H4 (cell line): ENCODE data around the gene SPATA2L. TPM values are rescaled to one million over a fixed set of nuclear protein-coding genes. Genes with fewer than 3 reads are reported as not detected.
A peak's percentile ranks its signal among the peaks of the same experiment; 100 is the strongest.
"Not testable (repeated sequence)": the region's sequence is repeated elsewhere in the genome, so short reads cannot be mapped to it uniquely, and the experiment has no call there.

Experiments used
- DNase-seq: peaks from one replicate; pipeline ENCODE4 v3.0.0-alpha.2; 2015; ENCODE audit warnings: low spot score
- total RNA-seq: library from RNA; depleted of rRNA; stranded (reverse); fragments of >200 nt; shearing (Covaris generic); gene quantifications from 2 replicates; pipeline ENCODE4 v1.2.3, GENCODE V29; 2014

SPATA2L gene
- total RNA-seq, 1 experiment from 2014 or later, result 9.2 TPM

DNA sequence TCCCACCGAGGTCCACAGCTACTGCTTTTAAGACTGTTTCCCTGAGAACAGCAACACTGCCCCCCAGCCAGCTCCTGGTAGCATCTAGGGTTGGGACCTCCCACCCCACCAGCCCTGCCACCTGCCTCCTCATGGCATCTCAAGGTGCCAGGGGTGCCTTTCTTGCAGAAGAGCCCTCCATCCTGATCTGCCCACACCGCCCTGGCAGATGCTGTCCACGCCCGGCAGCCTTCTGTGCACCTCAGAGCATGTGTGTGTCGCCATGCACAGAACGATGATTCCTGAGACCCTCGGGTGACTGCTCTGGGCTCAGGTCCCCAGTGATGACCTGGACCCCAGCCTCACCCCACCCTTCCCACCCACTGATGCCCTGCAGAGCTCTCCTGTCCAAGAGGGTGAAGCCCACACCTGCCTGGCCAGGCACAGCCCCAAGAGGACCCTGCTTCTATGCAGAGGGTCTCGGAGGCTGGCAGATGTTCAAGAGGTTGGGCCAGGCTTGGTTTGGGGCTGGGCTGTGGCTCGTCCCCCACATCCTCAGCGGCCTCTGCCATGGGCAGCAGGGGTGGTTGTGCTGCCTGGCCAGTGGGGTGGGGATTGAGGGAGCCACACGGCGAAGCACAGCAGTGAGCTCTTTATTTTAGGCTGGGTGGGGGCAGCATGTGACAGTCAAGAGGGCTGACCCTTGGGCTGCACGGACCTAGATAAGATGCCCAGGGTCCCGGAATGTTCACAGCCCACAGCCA is 5.2 kb upstream of the SPATA2L start:
- no peak for DNase-seq

DNA sequence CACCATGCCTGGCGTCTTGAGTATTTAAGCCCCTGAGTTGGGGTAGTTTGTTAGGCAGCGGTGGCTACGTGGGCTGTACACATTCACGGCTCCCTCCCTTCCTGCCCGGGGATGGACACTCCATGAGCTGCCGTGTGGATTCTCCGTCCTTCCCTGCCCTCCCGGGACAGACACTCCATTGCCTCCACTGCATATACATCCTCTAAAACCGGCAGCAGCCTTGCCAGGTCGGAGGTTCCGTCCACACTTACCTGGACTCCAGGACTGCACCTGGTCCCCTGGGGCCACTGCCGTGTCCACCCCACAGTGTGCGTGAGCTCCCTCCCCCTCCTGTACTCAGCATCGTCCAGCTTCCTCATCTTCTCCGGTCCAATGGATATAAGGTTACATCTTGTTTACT is 3.5 kb upstream of the SPATA2L start:
- DNase-seq, result no peak

DNA sequence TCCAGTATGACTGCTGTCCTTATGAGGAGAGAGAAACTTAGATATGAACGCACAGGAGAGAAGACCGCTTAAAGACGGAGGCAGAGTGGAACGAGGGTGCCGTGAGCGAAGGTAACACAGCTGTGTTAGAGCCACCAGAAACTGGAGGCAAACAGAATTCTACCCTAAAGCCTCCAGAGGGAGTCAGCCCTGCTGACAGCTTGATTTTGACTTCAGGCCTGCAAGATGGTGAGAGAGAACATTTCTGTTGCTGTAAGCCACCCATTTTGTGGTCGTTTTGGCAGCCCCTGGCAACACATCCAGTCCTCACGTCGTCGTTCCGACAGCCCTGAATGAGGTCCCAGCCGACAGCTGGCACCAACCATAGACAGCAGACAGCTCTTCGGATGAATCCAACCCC is 2.8 kb upstream of the SPATA2L start:
- DNase-seq, result peak; percentile 6

DNA sequence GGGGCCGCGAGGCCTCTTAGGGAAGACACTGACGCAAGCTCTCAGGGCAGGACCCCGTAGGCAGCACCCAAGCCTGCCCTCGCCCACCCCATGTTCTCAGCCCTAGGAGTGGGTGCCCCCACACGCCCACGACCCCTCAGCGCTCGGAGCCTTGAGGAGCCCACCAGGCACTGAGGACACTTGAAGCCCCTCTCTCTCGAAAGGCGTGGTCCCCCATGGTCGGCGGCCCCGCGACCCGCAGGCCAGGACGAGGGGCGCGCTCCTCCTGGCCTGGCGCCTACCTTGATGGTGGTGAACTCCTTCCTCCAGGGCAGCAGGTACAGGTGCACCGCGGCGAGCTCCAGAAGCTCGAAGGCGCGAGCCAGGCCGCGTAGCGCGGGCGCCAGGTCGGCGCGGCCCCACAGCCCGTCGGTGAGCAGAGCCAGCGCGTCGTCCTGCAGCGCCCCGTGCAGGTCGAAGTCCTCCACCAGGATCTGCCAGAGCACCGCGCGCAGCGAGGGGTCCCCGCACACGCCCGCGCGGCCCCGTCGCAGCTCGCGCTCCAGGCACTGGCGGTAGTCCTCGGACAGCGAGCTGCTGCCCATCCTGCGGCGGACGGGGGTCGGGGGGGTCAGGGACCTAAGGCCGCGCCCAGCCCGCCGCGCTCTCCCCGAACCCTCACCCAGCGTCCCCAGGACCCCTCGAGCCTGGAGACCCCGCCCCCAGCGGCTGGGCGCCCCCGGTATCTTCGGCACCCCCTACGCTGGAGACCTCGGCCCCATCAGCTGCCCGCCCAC is 668 bp downstream of the SPATA2L start:
- peak; percentile 33 for DNase-seq

DNA sequence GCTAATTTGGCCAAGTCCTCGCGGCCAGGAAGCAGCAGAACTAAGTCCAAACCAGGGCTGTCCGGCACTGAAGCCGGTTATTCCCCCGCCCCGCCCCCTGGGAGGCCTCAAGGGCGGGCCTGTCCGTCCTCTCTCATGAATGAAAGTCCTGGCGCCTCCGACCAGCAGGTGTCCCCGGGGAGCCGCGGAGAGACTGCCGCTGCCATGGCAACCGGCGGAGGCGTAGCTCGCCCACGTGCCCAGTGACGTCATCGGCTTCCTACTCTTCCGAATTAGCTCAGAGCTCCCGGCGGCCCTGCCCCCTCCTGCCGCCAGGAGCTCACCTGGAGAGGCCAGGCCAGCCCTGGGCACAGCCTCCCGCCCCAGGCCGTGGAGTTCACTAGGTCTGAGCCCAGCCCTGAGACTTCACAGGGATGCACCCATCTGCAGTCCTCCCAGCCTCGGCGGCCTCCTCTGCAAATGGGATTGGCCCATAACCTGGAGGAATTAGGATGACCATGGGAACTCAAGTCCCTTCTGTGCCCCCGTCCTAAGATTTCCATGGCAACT is 1.3 kb downstream of the SPATA2L start:
- peak; percentile 99 for DNase-seq

DNA sequence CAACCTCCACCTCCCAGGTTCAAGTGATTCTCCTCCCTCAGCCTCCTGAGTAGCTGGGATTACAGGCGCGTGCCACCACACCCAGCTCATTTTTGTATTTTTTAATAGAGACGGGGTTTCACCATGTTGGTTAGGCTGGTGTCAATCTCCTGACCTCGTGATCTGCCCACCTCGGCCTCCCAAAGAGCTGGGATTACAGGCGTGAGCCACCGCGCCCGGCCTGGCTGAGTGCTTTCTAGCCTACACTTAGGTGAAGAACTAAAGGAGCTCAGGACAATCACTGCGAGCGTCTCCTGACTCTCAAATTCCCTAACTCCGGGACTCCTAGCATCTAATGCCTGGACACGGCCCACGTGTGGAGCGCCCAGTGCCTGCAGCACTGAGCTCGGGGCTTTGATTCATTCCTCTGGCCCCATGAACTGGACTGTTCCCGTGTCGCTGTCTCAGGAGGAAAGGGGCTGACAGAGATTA is 1.8 kb downstream of the SPATA2L start:
- DNase-seq, result not testable (repeated sequence)

DNA sequence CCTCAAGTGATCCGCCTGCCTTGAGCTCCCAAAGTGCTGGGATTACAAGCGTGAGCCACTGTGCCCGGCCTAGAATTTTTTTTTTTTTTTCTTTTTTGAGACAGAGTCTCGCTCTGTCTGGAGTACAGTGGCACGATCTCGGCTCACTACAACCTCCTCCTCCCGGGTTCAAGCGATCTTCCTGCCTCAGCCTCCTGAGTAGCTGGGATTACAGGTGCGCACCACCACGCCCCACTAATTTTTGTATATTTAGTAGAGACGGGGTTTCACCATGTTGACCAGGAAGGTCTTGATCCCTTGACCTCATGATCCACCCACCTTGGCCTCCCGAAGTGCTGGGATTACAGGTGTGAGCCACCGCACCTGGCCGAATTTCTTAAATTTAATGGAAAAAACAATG is 2.8 kb downstream of the SPATA2L start:
- DNase-seq, result not testable (repeated sequence)

DNA sequence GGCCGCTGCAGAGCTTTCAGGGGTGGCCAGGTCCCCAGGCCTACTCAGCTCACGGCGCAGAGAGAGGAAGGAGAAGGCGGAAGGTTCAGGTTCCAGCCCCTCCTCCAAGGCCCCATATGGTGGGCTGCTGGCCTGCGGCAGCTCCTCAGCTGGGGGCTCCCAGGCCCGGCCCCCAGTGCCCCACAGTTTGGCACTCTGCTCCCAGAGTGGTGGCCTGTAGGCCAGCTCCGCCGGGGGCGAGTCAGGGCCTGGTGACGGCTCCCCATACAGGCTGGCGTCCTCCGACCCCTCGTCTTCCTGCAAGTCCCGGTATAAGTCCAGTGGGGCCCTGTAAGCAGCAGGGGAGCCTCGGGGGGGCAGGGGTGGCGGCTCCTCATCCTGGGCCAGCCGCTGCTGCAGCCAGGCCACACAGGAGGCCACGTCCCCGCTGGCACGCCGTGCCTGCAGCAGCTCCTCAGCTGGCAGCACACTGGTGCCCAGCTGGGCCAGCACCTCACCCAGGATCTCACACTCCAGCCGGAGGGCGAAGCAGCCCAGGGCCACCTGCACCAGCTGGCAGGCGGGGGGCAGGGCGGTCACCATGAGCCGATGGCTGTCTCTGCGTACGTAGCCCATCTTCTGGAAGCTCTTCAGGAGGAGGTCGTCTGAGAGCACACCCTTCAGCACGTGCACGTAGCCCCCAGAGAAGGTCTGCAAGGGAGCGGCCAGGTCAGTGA is 3.7 kb downstream of the SPATA2L start:
- peak; percentile 9 for DNase-seq

DNA sequence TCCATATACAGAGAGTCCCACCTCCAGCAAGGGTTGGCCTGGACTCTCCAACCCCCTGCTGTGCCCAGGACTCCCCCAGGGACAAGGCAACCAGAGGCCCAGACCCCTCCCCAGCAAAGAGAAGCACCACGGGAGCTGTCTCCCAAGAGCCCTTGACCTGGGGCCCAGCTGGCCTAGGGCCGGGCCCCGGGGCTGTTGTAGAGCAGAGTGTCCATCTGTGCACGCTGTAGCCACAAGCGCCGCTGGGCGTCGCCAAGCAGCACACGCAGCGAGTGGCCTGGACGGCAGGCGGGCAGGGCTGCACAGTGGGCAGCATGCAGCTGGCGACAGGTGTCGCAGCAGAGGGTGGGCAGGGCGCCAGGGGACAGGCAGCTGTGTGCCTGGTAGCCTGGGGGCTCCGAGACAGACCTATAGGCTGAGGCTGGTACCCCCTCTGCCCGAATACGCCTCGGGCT is 4.3 kb downstream of the SPATA2L start:
- DNase-seq, result peak; percentile 15

DNA sequence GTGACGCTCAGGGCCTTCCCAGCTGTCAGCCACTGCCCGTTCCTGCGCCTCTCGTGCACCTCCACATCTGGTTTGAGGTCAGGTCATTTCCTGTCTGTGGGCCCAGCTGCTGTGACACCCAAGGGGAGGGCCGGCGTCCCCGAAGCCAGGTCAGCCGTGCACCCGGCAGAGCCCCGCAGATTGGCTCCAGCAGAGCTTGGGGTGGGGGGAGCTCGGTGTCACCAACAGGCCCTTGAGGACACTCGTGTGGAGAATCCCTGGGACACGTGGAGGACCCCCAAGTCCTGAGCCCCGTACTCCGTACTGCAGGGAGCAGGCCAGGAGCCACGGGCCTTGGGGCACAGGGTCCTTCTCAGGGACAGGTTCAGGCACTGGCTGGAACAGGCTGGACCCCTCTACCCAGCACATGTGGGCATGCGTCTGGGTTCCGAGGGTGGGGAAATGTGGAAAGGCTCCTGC is 4.8 kb downstream of the SPATA2L start:
- peak; percentile 5 for DNase-seq

DNA sequence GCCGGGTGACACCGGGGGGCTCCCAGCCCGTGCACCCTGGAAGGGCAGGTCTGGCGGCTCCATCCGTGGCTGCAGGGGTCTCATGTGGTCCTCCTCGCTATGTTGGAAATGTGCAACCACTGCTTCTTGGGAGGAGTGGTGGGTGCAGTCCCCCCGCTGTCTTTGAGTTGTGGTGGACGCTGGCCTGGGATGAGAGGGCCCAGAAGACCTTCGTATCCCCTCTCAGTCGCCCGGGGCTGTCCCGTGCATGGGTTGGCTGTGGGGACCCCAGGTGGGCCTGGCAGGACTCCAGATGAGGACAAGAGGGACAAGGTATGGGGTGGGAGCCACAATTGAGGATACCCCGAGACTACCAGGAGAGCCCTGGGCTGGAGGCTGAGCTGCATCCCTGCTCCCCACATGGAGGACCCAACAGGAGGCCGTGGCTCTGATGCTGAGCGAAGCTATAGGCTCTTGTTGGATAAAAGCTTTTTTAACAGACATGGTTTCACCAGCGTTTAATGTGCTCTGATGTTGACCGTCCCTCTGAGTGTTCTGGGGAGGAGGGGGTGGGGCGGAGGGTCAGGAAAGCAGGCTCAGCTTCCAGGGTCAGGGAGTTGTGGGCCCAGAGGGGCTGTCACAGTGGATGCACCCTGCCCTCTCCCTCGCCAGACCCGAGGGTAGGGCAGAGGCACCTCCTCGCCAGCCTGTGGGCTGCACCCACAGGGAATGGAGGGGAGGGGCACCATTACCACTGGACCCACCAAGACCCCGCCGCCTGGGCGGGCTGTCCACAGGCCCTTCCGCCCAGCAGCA is 5.4 kb downstream of the SPATA2L start:
- peak; percentile 9 for DNase-seq

DNA sequence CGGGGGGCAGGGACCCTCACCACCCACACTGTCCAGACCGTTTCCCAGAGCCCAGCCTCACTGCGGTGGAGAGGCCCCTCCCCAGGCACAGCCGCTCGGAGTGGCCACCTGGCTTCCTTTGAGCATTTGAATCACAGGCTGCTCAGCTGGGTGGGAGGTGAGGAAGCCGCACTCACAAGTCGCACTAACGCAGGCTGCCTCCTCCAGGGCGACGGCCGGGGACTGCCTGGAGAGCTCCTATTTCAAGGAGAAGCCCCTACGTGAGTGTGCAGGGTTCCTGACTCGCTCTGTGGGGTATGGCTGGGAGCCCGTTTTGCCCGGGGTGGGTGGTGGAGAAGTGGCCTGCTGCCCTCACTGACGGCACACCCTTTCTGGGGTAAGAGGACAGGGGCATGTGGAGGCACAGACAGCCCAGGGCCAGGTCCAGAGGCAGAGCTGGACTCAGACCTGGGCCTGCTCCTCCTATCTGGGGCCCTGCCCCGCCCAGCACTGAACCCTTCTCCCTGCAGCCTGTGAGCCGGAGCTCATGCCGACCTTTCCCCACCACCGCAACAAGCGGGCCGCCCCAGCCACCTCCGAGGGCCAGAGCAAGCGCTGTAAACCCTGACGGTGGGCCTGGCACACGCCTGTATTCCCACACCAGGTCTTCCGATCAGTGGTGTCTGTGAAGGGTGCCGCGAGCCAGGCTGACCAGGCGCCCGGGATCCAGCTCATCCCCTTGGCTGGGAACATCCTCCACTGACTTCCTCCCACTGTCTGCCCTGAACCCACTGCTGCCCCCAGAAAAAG is 6.2 kb downstream of the SPATA2L start:
- peak; percentile 8 for DNase-seq

DNA sequence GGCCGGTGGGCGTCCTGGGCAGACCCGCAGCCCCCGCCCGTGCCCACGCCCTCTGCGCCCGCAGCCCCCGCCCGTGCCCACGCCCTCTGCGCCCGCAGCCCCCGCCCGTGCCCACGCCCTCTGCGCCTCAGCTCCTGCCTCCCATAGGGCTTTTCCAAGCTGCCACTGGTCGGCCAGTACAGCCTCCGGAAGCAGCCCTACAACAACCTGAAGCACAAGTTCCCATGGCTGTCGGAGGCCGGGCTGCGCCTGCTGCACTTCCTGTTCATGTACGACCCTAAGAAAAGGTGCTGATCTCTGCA is 6.8 kb downstream of the SPATA2L start:
- DNase-seq, result peak; percentile 2

DNA sequence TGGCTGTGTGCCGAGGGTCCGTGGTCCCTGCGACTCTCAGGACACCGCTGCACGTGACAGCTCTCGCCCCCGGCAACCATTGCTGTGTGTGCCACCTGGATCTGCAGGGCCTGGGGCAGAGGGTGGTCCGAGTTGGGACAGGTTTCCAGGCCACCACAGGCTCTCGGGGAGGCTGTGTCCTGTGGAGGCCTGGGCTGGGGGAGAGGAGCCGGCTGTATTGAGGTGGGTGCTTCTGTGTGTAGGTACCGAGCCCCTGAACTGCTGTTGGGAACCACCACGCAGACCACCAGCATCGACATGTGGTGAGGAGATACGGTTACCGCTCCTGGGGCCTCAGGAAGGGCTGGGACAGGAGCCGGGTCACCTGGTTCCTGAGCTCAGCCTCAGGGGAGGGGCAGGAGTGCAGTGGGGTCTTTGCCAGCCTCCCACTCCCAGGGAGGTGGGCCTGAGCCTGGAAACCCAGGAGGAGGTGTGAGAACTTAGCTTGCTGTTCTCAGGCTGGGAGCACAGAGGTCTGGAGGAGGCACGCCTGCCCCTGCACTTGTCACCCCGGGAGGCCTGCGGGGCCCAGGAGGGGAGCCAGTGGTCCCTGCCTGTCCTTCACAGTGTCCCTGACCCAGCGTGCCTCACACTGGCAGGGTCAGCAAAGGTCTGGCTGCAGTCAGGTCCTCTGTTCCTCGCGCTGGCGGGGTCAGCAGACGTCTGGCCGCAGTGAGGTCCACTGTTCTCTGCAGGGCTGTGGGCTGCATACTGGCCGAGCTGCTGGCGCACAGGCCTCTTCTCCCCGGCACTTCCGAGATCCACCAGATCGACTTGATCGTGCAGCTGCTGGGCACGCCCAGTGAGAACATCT is 7.3 kb downstream of the SPATA2L start:
- DNase-seq, result peak; percentile 5

DNA sequence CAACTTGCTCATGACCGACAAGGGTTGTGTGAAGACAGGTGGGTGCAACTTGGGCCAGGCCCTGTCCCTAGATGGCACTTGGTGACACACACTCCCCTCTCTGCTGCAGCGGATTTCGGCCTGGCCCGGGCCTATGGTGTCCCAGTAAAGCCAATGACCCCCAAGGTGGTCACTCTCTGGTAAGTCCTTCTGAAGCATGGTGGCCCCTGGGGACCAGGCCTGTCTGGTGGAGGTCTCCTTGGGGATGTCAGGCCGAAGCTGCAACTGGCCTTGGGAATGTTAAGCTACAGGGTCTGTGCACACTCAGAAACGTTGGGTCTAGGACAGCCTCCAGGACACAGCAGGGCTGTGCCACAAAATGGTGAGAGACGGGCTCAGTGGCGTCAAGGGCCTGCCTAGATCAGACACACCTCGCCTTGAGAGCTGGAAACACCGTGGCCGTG is 8.2 kb downstream of the SPATA2L start:
- DNase-seq, result no peak

DNA sequence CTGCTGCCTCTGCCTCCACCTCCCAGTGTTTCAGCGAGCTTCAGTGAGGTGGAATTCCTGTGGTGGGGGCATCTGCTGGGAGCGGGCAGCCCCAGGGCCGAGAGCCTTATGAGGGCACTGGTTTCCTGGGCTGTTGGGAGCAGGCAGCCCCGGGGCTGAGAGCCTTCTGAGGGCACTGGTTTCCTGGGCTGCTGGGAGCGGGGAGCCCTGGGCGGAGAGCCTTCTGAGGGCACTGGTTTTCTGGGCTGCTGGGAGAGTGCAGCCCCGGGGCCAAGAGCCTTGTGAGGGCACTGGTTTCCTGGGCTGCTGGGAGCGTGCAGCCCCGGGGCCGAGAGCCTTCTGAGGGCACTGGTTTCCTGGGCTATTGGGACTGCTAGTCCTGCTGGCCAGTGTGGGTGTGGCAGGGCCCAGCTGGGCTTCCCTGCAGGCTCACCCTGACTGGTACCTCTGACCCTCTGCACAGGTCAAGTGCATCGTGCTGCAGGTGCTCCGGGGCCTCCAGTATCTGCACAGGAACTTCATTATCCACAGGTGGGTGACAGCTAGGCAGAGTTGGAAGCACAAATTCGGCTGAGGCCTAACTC is 9.4 kb downstream of the SPATA2L start:
- peak; percentile 2 for DNase-seq

DNA sequence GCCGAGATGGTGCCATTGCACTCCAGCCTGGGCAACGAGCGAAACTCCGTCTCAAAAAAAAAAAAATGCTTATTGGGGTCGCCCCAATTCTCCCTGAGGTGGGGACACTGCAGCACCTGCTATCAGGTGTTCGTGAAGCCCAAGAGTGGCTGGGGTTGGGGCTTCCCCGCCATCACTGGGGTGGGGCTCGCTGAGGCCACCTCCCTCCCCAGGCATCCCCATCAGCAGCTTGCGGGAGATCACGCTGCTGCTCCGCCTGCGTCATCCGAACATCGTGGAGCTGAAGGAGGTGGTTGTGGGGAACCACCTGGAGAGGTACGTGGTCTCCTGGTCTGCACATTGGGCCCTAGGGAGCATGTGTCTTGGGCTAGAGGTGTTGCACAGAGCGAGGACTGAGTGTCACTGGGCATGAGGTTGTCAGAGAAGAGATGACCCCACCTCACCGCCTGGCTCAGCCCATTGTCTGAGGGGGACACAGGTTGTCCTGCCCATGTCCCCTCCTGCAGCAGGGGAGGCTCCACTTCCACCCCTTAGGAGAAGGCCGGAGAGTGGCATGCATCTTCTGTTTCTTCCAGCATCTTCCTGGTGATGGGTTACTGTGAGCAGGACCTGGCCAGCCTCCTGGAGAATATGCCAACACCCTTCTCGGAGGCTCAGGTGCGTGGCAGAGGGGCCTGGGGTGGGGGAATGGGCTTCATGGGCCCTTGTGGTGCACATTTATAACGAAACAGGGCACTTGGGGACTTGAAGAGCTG is 10.1 kb downstream of the SPATA2L start:
- DNase-seq, result peak; percentile 4

DNA sequence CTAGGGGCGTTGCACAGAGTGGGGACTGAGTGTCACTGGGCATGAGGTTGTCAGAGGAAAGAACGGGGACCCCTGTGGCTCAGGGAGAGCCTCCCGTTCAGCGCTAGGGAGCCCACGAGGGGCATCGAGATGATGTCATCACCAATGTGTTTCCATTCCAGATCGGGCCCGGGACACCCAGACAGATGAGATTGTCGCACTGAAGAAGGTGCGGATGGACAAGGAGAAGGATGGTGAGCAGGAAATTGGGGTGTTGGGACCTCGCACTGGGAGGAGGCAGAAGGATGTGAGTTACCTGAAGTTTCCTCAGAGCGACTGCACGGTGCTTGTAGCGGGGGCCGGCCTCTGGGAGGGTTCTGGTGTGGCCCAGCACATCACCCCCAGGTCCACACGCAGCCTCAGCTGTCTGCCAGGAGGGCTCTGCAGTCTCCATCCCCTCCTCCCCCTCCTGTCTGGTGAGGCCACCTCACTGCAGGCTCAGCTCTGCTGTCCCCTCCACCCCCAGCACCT is 11.1 kb downstream of the SPATA2L start:
- DNase-seq, result peak; percentile 3
